VCaP (cell line): Measurements from ENCODE around the gene DGKQ.

Experiments
- H3K27ac ChIP-seq: fragments of 450-650 bp; 2 replicates; pipeline ENCODE4 v1.5.1; 2017
- TF ChIP-seq, protein P1 (sequence below): fragments of 450-650 bp; conservative IDR thresholded peaks from 2 replicates; pipeline ENCODE4 v1.5.1; 2017; ENCODE audit warnings: mild to moderate bottlenecking, moderate library complexity

DGKQ gene

DNA sequence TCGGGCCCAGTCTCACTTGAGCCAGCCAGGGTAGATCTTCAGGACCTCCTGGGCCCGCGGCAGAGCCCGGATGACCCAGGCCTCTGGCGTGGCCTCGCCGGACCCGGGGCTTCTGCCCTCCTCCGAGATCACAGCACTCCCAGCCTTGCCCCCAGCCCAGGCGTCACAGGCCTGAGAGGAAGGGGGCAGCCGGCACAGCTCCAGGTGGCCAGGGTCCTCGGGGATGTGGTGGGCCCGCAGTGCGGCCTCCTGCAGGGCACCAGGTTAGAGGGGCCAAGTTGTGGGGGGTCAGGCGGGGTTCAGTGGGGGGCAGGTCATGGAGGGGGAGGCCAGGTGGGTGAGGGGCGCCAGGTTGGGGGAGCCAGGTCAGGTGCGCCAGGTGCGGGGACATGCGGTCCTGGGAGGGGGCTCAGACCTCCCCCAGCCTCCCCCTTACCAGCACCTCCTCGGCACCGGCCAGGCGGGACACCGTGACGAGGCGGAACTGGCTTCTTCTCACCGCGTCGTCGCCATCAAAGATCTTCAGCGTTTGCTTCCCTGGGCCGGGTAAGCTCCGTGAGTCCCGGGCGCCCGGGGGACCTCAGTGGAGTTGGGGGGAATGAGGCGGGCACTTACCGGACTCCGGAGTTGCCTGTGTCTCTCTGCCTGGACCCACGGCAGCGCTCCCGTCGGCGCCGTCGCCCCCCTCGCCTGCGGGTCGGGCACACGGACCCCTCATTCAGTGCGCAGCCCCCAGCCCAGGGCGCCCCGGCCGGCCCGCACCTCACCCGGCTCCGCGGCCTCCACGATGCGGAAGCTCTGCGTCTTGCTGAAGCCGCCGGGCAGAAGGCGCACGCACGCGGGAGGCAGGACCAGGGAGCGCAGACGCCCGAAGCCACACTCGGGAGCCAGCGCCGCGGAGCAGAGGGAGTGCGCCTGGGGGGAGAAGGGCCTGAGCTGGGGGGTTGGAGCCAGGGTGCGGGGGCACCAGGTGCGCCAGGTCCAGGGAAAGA, 6.0 kb downstream of the DGKQ start:
- TF ChIP-seq, protein P1, sequence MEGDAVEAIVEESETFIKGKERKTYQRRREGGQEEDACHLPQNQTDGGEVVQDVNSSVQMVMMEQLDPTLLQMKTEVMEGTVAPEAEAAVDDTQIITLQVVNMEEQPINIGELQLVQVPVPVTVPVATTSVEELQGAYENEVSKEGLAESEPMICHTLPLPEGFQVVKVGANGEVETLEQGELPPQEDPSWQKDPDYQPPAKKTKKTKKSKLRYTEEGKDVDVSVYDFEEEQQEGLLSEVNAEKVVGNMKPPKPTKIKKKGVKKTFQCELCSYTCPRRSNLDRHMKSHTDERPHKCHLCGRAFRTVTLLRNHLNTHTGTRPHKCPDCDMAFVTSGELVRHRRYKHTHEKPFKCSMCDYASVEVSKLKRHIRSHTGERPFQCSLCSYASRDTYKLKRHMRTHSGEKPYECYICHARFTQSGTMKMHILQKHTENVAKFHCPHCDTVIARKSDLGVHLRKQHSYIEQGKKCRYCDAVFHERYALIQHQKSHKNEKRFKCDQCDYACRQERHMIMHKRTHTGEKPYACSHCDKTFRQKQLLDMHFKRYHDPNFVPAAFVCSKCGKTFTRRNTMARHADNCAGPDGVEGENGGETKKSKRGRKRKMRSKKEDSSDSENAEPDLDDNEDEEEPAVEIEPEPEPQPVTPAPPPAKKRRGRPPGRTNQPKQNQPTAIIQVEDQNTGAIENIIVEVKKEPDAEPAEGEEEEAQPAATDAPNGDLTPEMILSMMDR = no peak

DNA sequence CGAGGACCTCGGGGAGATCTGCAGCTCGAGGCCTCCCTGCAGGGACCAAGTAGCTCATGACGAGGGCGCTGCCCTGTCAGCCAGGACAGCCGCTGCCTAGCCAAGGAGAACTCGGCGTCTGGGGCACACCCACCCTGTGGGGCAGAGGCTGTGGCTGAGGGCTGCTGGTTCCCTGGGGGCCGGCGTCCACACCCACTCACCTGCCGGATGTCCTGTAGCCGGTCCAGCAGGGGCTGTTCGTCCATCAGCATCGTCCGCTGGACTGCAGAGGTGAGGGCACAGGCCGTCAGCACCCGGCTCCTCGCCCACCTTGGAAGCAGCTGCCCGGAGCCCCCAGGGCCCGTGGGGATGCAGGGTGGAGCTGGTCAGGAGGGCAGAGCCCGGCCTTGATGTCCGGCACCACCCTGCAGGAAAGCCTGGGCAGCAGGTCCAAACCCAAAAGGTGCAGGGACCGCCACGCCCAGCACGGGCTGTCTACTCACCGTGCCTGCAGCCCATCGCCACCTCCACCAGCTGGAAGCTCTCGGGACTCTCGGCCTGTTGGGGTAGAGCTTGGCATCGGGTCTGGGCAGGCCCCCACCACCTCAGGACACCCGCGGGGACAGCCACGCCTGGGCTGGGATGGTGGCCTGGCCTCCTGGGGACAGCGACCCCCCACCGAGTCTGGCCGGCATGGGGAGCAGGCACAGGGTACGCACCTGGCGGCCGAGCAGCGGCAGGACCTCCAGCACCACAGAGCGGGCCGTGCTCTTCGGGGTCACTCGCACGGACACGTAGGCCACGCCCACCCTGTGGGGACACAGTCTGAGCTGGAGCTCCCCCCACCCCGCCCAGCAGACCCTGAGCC, 6.9 kb downstream of the DGKQ start:
- H3K27ac ChIP-seq = no peak overlapping the region

More for the DNA sequence above, 6.0 kb downstream of the DGKQ start:
- H3K27ac ChIP-seq = no peak overlapping the region

DNA sequence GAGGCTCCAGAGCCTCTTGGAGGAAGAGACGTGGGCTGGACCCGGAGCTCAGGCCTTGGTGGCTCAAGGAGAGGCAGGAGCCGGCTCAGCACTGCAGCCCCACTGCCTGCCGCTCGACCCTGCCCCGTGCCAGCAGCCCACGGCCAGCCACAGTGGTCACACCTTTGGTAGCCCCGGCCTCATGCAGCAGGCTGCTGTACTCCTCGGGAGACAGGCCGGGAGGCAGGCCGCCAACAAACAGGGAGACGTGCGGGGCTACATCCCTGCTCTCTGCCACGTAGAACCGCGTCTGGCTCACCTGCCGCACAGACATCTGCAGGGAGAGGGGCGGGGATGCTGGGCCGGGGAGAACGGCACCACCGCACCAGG, 7.6 kb downstream of the DGKQ start:
- TF ChIP-seq, protein P1 = no peak
- H3K27ac ChIP-seq = no peak overlapping the region

More for the DNA sequence above, 6.9 kb downstream of the DGKQ start:
- TF ChIP-seq, protein P1 = no peak

DNA sequence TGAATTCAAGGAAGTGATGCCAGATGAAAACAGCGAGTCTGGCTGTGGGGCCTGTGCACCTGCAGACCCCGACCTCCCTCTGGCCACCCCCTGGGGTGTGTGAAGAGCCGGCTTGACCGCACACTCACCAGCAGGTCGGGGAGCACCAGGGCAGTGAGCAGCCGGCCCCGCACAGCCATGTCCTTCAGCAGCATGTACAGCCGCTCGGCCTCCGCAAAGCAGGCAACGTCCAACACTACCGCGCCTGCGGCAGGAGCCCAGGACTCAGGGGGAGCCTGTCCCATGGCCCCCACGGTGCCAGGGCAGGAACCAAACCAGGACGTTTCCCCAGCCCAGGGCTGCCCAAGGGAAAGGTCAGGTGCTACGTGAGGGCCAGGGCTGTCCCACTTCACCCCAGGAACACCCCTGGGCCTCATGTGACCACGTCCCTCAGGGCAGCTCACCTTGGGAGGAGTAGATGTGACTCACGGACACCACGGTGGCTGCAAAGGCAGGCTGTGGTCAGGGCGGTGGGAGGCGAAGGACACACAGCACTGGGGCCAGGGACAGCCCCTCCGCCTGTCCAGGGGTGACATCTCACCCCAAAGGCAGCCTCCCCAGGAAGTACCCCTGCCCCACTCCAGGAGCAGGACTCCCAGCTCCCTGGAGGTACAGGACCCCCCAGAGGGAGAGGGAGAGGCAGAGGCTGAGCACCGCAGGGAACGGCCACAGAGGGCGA, 8.2 kb downstream of the DGKQ start:
- no peak overlapping the region for H3K27ac ChIP-seq
- TF ChIP-seq, protein P1 = no peak

DNA sequence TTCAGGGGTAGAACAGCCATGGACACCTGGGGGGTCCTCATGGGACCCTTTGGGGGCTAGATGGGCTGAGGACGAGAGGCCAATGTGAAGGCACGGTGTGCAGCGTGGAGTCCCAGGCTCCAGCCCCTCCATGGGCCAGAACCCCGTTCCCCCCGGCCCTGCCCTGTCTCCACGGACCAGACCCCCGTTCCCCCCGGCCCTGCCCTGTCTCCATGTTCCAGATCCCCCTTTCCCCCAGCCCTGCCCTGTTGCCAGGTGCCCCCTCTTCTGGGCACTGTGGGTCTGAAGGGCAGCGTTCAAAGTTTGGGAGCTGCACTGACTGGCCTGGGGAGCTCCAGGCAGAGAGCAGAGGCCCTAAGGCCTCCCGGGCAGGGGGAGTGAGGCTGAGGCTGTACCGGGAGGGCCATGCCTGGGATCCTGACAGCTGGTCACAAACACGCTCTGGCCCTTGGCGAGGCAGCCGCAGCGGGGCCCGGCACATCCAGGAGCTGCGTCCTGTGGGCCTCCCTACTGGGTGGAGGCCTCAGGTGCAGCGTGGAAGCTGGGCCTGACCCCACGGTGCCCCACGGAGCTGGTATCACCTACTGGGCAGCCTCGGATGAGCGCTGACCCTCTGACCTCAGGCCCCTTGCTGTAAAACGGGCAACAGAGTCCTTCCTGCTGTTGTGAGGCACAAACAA, 8.9 kb downstream of the DGKQ start:
- TF ChIP-seq, protein P1 = no peak

DNA sequence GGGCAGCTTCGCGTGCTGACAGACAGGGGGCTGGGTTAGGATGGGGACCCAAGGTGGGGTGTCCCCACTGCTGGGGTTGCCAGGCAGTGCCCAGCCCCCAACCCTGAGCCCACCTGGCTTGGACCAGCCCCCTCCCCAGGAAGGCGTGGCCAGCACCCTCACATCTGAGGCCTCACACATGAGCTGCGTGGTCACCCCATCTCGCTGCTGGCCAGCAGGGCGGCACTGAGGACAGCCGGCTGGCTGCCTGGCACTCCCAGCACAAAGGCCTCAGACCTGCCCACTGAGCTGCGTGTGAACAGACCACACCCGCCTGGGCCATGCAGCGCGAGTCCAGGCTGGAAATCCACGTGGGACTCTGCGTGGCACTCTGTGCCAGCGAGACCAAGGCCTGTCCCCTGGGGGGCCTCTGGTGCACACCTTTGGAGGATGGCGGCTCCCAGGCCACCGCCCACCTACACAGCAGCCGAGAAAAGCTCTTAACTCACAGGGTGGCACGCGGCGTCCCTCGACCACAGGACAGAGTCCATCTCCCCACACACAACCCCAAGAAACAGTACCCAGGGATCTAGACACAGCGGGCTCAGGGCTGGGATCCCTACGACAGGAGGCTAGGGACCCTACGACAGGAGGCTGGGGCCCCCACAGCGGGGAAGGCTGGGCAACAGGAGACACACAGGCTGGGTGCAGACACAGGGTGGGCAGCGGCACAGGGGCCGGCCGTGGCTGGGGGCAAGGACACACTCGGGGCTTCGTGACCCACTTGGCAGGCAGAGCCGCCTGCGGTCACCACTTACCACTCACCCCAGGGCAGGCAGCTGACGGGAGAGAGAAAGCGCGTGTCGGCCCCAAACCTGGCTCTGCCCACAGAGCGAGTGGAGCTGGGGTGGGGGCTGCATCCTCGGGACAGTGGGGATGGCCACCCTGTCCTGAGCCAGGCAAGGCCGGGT, 9.8 kb downstream of the DGKQ start:
- TF ChIP-seq, protein P1 = no peak
- H3K27ac ChIP-seq = no peak overlapping the region

More for the DNA sequence above, 8.9 kb downstream of the DGKQ start:
- H3K27ac ChIP-seq = no peak overlapping the region
